Breast epithelium (tissue), 4 donors: ENCODE data around the gene KCNK7. TPM values are rescaled to one million over a fixed set of nuclear protein-coding genes. Genes with fewer than 3 reads are reported as not detected.

Source experiments
- DNase-seq, 2 donors: peaks; one replicate each; pipeline ENCODE4 v3.0.0-alpha.2; 2019; ENCODE audit warnings: low spot score in 2 of 2
- H3K27ac ChIP-seq, 2 donors: fragments of 200-600 bp; sonication (generic) in 1 of 2; one replicate each; pipeline ENCODE4 v1.5.1; 2016 to 2019; ENCODE audit warnings: mild to moderate bottlenecking in 1 of 2
- H3K27me3 ChIP-seq, 2 donors: fragments of 200-600 bp; sonication (generic) in 1 of 2; one replicate each; pipeline versions ENCODE4 v1.5.1 to v1.6.0; 2017 to 2019; ENCODE audit warnings: control low read depth in 1 of 2, mild to moderate bottlenecking in 1 of 2
- H3K36me3 ChIP-seq: fragments of 200-600 bp; one replicate; pipeline ENCODE4 v1.5.1; 2019
- H3K4me1 ChIP-seq, 2 donors: fragments of 200-600 bp; sonication (generic); one replicate each; pipeline ENCODE4 v1.5.1; 2016 to 2019; ENCODE audit warnings: control low read depth in 1 of 2
- H3K4me3 ChIP-seq, 3 donors: fragments of 200-600 bp; sonication (generic); 1 replicate in 2 of 3; 2 replicates in 1 of 3; pipeline ENCODE4 v1.5.1; 2016 to 2019; ENCODE audit warnings: mild to moderate bottlenecking in 3 of 3, moderate library complexity in 2 of 3
- H3K9me3 ChIP-seq, 2 donors: fragments of 200-600 bp; sonication (generic) in 1 of 2; one replicate each; pipeline ENCODE4 v1.5.1; 2016 to 2019; ENCODE audit warnings: control low read depth in 1 of 2
- POLR2A ChIP-seq: fragments of 450-650 bp; IDR thresholded peaks from one replicate; pipeline ENCODE4 v1.6.1; 2016; ENCODE audit warnings: antibody characterized with exemption, mild to moderate bottlenecking, moderate library complexity
- POLR2AphosphoS5 ChIP-seq, 3 donors: sonication (generic); formaldehyde crosslinking; IDR thresholded peaks; one replicate each; pipeline ENCODE4 v1.6.1; 2017; ENCODE audit warnings: antibody characterized with exemption in 3 of 3
- intact Hi-C: fragments of 100-400 bp; cut with DNase I; formaldehyde crosslinking; loops from one replicate; pipeline ENCODE4 v1.15.1; 2023; ENCODE audit warnings: low total_unique reads
- total RNA-seq, 3 donors: library from RNA; depleted of rRNA; stranded (reverse); fragments of >200 nt; gene quantifications; one replicate each; pipeline ENCODE4 v1.1.0, GENCODE V29; 2016
- TF ChIP-seq, protein P1 (sequence below), 3 donors: fragments of 450-650 bp; IDR thresholded peaks; one replicate each; pipeline ENCODE4 v1.5.1; 2016 to 2017; ENCODE audit warnings: antibody characterized with exemption in 3 of 3, mild to moderate bottlenecking in 3 of 3, moderate library complexity in 3 of 3

The KCNK7 gene
- total RNA-seq, 3 donors from 2014 or later = 0.33 to 2.2 (median 0.80) TPM

DNA sequence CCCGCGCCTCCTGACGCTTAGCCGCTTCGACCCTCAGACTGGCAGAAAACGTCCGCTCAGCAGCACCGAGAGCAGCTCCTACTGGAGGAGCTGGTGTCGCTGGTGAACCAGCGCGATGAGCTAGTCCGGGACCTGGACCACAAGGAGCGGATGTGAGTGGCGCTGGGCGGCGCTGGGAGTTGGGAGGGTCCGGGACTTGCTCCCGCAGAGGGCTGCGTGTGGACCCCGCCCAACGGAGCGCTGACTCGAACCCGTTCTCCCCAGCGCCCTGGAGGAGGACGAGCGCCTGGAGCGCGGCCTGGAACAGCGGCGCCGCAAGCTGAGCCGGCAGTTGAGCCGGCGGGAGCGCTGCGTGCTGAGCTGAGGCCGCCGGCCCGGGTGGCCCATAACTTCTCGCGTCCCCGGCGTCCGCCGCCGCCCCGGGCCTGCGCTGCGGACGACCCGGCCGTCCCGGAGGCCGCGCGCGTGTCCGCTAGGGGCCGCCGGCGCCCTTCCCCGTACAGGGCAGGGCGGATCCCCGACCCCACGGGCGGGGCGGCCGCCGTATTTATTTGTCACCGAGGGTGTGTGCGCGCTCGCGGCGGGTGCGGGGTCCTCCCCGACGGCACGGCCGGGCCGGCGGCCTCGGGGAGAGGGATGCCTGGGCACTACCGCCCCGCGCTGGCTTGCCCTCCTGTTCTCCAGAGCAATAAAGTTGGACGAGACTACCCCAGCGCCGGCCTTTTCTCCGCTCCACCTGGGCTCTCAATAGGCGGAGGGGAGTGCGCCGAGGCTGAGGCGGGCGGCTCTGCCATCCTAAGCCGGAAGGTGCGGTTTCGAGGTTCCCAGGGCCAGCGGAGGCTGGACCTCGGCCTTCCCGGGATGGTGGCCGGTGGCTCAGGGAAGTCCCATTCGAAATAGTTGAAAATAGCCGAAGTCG is 3.4 kb downstream of the KCNK7 start:
- Histone ChIP-seq H3K36me3 (no peaks in the 10 kb centered on the region), H3K27me3 (no peaks in the 10 kb centered on the region), H3K4me3 (peak overlapping the region in 1 of 3 donors; percentile 22), H3K27ac (peak overlapping the region in 1 of 2 donors; percentile 55), H3K4me1 (peaks cover 0 to 4% of the 10 kb centered on the region in 2 donors), H3K9me3 (no peaks in the 10 kb centered on the region)
- no peak for TF ChIP-seq POLR2AphosphoS5 (IDR thresholded peaks at IDR 0.05)
- TF ChIP-seq POLR2A = no peak
- TF ChIP-seq, protein P1, sequence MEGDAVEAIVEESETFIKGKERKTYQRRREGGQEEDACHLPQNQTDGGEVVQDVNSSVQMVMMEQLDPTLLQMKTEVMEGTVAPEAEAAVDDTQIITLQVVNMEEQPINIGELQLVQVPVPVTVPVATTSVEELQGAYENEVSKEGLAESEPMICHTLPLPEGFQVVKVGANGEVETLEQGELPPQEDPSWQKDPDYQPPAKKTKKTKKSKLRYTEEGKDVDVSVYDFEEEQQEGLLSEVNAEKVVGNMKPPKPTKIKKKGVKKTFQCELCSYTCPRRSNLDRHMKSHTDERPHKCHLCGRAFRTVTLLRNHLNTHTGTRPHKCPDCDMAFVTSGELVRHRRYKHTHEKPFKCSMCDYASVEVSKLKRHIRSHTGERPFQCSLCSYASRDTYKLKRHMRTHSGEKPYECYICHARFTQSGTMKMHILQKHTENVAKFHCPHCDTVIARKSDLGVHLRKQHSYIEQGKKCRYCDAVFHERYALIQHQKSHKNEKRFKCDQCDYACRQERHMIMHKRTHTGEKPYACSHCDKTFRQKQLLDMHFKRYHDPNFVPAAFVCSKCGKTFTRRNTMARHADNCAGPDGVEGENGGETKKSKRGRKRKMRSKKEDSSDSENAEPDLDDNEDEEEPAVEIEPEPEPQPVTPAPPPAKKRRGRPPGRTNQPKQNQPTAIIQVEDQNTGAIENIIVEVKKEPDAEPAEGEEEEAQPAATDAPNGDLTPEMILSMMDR (IDR thresholded peaks at IDR 0.05) = no peak
- intact Hi-C loops = no loop called here
- no peak for DNase-seq

DNA sequence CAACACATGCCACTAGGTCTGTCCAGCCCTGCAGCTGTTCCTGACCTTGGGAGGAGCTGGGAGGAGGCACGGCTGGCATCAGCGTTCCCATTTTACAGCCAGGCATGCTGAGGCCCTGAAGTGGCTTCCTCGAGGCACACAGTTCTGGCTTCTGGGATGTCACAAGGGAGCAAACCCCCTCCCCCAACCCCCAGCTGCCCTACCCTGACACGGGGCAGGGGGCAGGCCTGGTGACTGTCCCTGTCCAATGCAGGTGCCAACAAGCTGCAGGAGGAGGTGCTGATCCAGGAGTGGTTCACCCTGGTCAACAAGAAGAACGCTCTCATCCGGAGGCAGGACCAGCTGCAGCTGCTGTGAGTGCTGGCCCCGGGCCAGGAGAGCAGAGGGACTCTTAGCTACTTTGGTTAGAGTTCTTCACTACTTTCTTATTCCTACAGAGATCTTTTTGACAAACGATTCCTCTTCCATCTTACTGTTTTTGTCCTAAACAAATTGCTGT is 5.3 kb downstream of the KCNK7 start:
- peak overlapping the region in 1 of 2 donors; percentile 19 for H3K27ac ChIP-seq
- intact Hi-C loops = no loop called here
- TF ChIP-seq POLR2A (no peak), POLR2AphosphoS5 (IDR thresholded peaks at IDR 0.05) (no peak)
- TF ChIP-seq, protein P1 (IDR thresholded peaks at IDR 0.05) = no peak
- peaks cover 0 to 4% of the 10 kb centered on the region in 2 donors for H3K4me1 ChIP-seq
- H3K4me3 ChIP-seq = no peak overlapping the region
- no peaks in the 10 kb centered on the region for H3K27me3 ChIP-seq
- no peaks in the 10 kb centered on the region for H3K36me3 ChIP-seq
- DNase-seq = no peak
- H3K9me3 ChIP-seq = no peaks in the 10 kb centered on the region

DNA sequence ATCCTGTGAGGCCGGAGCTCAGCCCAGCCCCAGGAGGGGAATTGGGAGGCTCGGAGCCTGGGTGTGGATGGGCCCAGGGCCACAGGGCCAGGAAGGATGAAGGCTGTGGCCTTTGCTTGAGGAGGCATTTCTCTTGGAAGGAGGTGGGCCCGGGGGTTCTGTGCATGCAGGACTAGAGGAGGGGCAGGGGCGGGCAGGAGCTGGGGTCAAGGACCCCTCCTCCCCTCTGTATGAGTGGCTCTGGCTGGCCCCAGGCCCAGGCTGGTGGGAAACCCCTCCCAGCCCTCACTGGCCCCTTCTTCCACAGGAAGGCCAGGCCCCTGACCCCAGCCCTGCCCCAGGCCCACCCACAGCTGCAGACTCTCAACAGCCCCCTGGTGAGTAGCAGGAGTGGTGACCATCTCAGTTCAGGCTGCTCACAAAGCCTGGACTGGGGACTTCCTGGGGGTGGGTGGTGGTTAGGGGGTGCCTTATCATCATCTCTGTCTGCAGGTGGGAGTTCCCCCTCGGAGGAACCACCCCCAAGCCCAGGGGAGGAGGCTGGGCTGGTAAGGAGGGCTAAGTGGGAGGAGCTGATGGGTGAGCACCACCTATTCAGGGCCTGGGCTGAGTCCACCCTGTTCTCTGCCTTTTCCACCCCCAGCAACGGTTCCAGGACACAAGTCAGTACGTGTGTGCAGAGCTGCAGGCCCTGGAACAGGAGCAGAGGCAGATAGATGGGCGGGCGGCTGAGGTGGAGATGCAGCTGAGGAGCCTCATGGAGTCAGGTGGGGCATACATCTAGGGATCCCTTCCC is 6.0 kb downstream of the KCNK7 start:
- Histone ChIP-seq H3K36me3 (no peaks in the 10 kb centered on the region), H3K4me1 (peaks cover 0 to 4% of the 10 kb centered on the region in 2 donors), H3K27ac (peak overlapping the region in 1 of 2 donors; percentile 19), H3K27me3 (no peaks in the 10 kb centered on the region), H3K9me3 (no peaks in the 10 kb centered on the region), H3K4me3 (no peak overlapping the region)
- no peak for DNase-seq
- TF ChIP-seq, protein P1 (IDR thresholded peaks at IDR 0.05) = no peak
- TF ChIP-seq POLR2A (no peak), POLR2AphosphoS5 (IDR thresholded peaks at IDR 0.05) (no peak)
- intact Hi-C loops = loop anchor here (5.0 kb wide), 1 partner anchor 47 kb away; no protein-coding TSS in a partner anchor

DNA sequence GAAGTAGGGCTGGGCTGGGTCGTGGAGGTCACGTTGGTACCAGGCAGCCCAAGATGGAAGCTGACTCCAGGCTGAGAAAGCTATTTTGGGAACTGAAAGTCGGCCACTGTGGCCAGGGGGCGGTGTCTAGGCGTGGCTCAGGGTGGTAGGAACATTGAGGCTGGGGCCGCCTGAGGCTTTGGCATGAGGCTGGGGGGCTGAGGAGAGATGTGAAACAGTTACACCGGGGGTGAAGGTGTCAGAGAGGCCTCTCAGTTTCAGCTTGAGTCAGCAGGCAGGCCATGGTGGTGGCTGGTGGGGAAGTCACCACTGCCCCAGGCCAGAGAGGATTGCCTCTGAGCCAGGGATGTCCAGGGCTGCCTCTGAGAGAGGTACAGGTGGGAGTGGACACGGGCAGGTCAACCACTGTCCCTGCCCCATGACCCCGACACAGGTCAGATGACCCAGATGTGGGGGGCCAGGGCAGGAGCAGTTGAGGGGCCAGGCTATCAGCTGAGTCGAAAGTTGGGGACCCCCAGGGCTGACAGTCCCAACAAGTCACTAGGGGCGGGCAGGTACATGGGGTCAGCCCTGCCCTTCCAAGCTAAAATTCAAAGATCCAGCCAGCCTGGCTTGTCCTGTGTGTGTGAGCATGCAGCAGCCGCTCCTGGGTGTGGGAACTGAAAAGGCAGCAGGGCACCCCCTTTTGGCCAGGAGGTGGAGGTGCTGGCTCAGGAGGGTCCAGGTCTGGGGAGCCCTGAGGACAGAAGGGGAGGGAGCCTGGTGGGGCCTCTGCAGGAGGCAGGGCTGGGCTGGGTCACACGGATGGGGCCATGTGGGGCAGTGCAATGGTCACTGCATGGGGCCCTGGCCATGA is 7.2 kb downstream of the KCNK7 start:
- DNase-seq = no peak
- intact Hi-C loops = loop anchor here (5.0 kb wide), 1 partner anchor 46 kb away; no protein-coding TSS in a partner anchor

More for the DNA sequence above, 7.2 kb downstream of the KCNK7 start:
- Histone ChIP-seq H3K4me3 (no peak overlapping the region), H3K27ac (peak overlapping the region; percentile 19 to 56), H3K4me1 (peaks cover 0 to under 1% of the 10 kb centered on the region in 2 donors), H3K9me3 (no peaks in the 10 kb centered on the region), H3K36me3 (no peaks in the 10 kb centered on the region), H3K27me3 (no peaks in the 10 kb centered on the region)
- TF ChIP-seq POLR2A = no peak
- TF ChIP-seq, protein P1 (IDR thresholded peaks at IDR 0.05) = peak; percentile 20 to 71 (median 45)
- no peak for TF ChIP-seq POLR2AphosphoS5 (IDR thresholded peaks at IDR 0.05)
